ENCODE results near the gene PRKCD. TPM values are rescaled to one million over a fixed set of nuclear protein-coding genes. Genes with fewer than 3 reads are reported as not detected.

The PRKCD gene
- total and polyA plus RNA-seq, 2 of the 4 experiments (the other 2 are of a cell fraction): 4.3 to 19.0 TPM

DNA sequence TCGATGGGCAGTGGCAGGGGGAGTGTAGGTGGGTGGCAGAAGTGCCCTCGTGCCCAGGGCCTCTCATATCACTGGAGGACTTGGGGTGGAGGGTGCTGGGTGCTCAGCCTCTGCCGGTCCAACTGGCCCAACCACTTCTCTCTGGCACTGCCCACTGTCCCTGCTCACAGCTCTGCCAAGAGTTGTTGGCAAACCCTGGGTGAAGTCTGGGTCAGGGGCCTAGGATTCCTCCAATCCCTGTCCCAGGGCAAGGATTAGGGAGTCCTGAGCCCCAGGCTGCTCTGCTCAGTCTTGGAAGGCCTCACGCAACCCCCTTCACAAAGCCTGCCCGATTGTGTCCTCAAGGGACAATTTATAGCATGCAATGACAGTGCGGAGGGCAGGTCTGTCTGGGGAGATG is 5.2 kb upstream of the PRKCD start:
- intact Hi-C loops (cut with micrococcal nuclease): no loop called here
- H2BK5ac ChIP-seq (ENCODE audit: low read depth, low read length, poor library complexity, severe bottlenecking): no peak overlapping the region
- POLR2A ChIA-PET (ENCODE audit: unreplicated experiment): no interaction called here

More for the DNA sequence above, 5.2 kb upstream of the PRKCD start:
- Histone ChIP-seq H2BK120ac (ENCODE audit: low read depth, low read length) (no peak overlapping the region), H3K18ac (ENCODE audit: low read depth, low read length) (no peak overlapping the region), H3K14ac (replicated peaks; ENCODE audit: low read depth, low read length) (no peak overlapping the region), H4K8ac (ENCODE audit: low read depth in 2 of 2, low read length in 2 of 2) (no peak overlapping the region), H3K36me3 (ENCODE audit: control insufficient read depth, insufficient read depth, low read length) (no peaks in the 10 kb centered on the region), H2BK20ac (ENCODE audit: low read depth, low read length) (no peak overlapping the region), H2AFZ (replicated peaks; ENCODE audit: low read length, poor library complexity) (peak overlapping the region; percentile 49), H2AK9ac (replicated peaks; ENCODE audit: low read depth, low read length, poor library complexity) (peak overlapping the region; percentile 76), H3K27ac (ENCODE audit: insufficient read depth, low read length) (no peak overlapping the region), H3K79me1 (ENCODE audit: low read depth in 1 of 2, low read length in 2 of 2) (peaks cover 0 to 5% of the 10 kb centered on the region in 2 experiments; a peak in 1 of 4 replicates), H3K27me3 (ENCODE audit: control insufficient read depth, insufficient read depth, low read length) (peaks cover 36% of the 10 kb centered on the region), H3K9me1 (ENCODE audit: insufficient read depth, low read length) (no peaks in the 10 kb centered on the region), H3K4me1 (ENCODE audit: control insufficient read depth, insufficient read depth, low read length) (peaks cover 12% of the 10 kb centered on the region; the same call in 1 of the 2 replicates), H4K91ac (ENCODE audit: insufficient read depth, low read depth, low read length) (no peak overlapping the region), H3K9ac (ENCODE audit: low read depth, low read length) (no peak overlapping the region), H2AK5ac (ENCODE audit: low read depth, low read length) (0 out of 2 replicates have a peak overlapping the region, but pooled peaks have one; percentile 17), H4K20me1 (ENCODE audit: insufficient read depth, low read length) (no peaks in the 10 kb centered on the region), H3K23ac (ENCODE audit: low read depth, low read length) (no peak overlapping the region), H4K5ac (ENCODE audit: low read depth, low read length) (no peak overlapping the region), H2BK15ac (ENCODE audit: low read depth, low read length) (no peak overlapping the region), H3K9me3 (ENCODE audit: control insufficient read depth, insufficient read depth, low read length) (no peaks in the 10 kb centered on the region), H3K4me3 (ENCODE audit: insufficient read depth, low read depth, low read length) (no peak overlapping the region), H3K56ac (ENCODE audit: extremely low read depth, insufficient read depth, low read length) (no peak overlapping the region), H3K4me2 (ENCODE audit: low read depth, low read length) (no peak overlapping the region), H3K4ac (ENCODE audit: low read depth, low read length) (no peak overlapping the region)
- DNase-seq: no peak
- CTCF ChIA-PET: no interaction called here
- no peak for ATAC-seq (ENCODE audit: low read depth)
- 80% methylated on average over 3 of the region's 6 CpGs; no CpG with 5 or more reads in 1 of the 2 experiments for whole genome bisulfite sequencing, 2 experiments (ENCODE audit: extremely low coverage in 2 of 2, insufficient read length in 1 of 2)
- TF ChIP-seq, protein P1, sequence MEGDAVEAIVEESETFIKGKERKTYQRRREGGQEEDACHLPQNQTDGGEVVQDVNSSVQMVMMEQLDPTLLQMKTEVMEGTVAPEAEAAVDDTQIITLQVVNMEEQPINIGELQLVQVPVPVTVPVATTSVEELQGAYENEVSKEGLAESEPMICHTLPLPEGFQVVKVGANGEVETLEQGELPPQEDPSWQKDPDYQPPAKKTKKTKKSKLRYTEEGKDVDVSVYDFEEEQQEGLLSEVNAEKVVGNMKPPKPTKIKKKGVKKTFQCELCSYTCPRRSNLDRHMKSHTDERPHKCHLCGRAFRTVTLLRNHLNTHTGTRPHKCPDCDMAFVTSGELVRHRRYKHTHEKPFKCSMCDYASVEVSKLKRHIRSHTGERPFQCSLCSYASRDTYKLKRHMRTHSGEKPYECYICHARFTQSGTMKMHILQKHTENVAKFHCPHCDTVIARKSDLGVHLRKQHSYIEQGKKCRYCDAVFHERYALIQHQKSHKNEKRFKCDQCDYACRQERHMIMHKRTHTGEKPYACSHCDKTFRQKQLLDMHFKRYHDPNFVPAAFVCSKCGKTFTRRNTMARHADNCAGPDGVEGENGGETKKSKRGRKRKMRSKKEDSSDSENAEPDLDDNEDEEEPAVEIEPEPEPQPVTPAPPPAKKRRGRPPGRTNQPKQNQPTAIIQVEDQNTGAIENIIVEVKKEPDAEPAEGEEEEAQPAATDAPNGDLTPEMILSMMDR (conservative IDR thresholded peaks at IDR 0.05; ENCODE audit: low read depth, low read length): no peak
- TF ChIP-seq CEBPB (IDR thresholded peaks at IDR 0.05; ENCODE audit: low read depth, low read length) (no peak), FOS (IDR thresholded peaks at IDR 0.05; ENCODE audit: low read depth, low read length) (no peak), RCOR1 (IDR thresholded peaks at IDR 0.05; ENCODE audit: insufficient replicate concordance, low read length) (no peak)
- in situ Hi-C loops (cut with MboI; ENCODE audit: low sequenced_read_pairs) (no loop called here), dilution Hi-C loops (cut with HindIII; ENCODE audit: low sequenced_read_pairs, unreplicated experiment) (no loop called here)
- BruUV-seq (replicated peaks): no TSS peak

Measured in IMR-90 (cell line).